ENCODE results near the gene TUSC2. TPM values are rescaled to one million over a fixed set of nuclear protein-coding genes. Genes with fewer than 3 reads are reported as not detected.

TUSC2 gene
- total and polyA plus RNA-seq, 2 of the 13 experiments (the other 11 are each of a cell fraction or from before 2014, with no cell fraction given), result 36.7 to 39.1 TPM

- peak; percentile 75; the same call in 1 of the 2 replicates for TF ChIP-seq ZBTB2 (CRISPR knock-in tag; IDR thresholded peaks at IDR 0.05; ENCODE audit: low read depth)
- TF ChIP-seq MXI1 (IDR thresholded peaks at IDR 0.05; ENCODE audit: borderline replicate concordance, low read depth, low read length), result peak; percentile 58; the same call in 2 of the 3 replicates
- TF ChIP-seq ZMYM2 (CRISPR knock-in tag; IDR thresholded peaks at IDR 0.05), result no peak; the same call in 1 of the 2 replicates
- TF ChIP-seq KLF12 (CRISPR knock-in tag; IDR thresholded peaks at IDR 0.05; ENCODE audit: borderline replicate concordance), result peak; percentile 78; the same call in 1 of the 2 replicates
- TF ChIP-seq AGO1 (IDR thresholded peaks at IDR 0.05; ENCODE audit: low read depth, low read length, poor library complexity, severe bottlenecking), result peak; percentile 51
- peak; percentile 95 for TF ChIP-seq ZNF253 (CRISPR knock-in tag; IDR thresholded peaks at IDR 0.05; ENCODE audit: borderline replicate concordance)
- TF ChIP-seq PHB2 (IDR thresholded peaks at IDR 0.05; ENCODE audit: partially characterized antibody), result no peak
- no peak for TF ChIP-seq GTF2F1 (IDR thresholded peaks at IDR 0.05; ENCODE audit: low read length)
- no peak for TF ChIP-seq JUND (CRISPR knock-in tag; IDR thresholded peaks at IDR 0.05)
- no peak for TF ChIP-seq KAT2B (IDR thresholded peaks at IDR 0.05; ENCODE audit: borderline replicate concordance, low read depth, low read length)
- peak; percentile 90 for TF ChIP-seq ZNF564 (CRISPR knock-in tag; IDR thresholded peaks at IDR 0.05)
- peak; percentile 55; the same call in 1 of the 2 replicates for TF ChIP-seq KMT2A (CRISPR knock-in tag; IDR thresholded peaks at IDR 0.05)
- peak; percentile 48; the same call in 1 of the 2 replicates for TF ChIP-seq JUNB (CRISPR knock-in tag; IDR thresholded peaks at IDR 0.05; ENCODE audit: borderline replicate concordance)
- no peak for TF ChIP-seq TCF7 (IDR thresholded peaks at IDR 0.05; ENCODE audit: low read depth)
- no peak for TF ChIP-seq ZNF713 (CRISPR knock-in tag; IDR thresholded peaks at IDR 0.05)
- TF ChIP-seq ZNF567 (CRISPR knock-in tag; IDR thresholded peaks at IDR 0.05; ENCODE audit: borderline replicate concordance), result peak; percentile 91
- TF ChIP-seq CBX1 (IDR thresholded peaks at IDR 0.05; ENCODE audit: low read depth), result peak; percentile 82
- TF ChIP-seq ZNF382 (CRISPR knock-in tag; IDR thresholded peaks at IDR 0.05; ENCODE audit: borderline replicate concordance), result no peak
- TF ChIP-seq AFF4 (CRISPR knock-in tag; IDR thresholded peaks at IDR 0.05), result no peak
- 0 out of 2 replicates have a peak, but pooled peaks have one; percentile 11 for TF ChIP-seq SOX13 (IDR thresholded peaks at IDR 0.05)
- TF ChIP-seq SOX13 (CRISPR knock-in tag; conservative IDR thresholded peaks at IDR 0.05 in 1 of 2, IDR thresholded peaks at IDR 0.05 in 1 of 2), result peak in 1 of 2 experiments; percentile 9; a peak in 2 of 4 replicates
- TF ChIP-seq CEBPG (CRISPR knock-in tag; IDR thresholded peaks at IDR 0.05), result peak; percentile 61
- peak; percentile 88 for TF ChIP-seq HIC2 (CRISPR knock-in tag; IDR thresholded peaks at IDR 0.05; ENCODE audit: low read depth)
- TF ChIP-seq PRMT3 (CRISPR knock-in tag; IDR thresholded peaks at IDR 0.05; ENCODE audit: borderline replicate concordance, low read depth), result no peak
These were observed 22.7 kb upstream of the TUSC2 start, which contains the start of the genes CYB561D2 and NPRL2 (continued) for GRCh38 chr3:50350527-50351322.

Data from HepG2 (cell line).